ENCODE results near the gene SLC6A3.

GRCh38 chr5:1405539-1406530 lies 39.4 kb downstream of the SLC6A3 start:
- TF ChIP-seq EP300 (IDR thresholded peaks at IDR 0.05), result no peak
- TF ChIP-seq, protein P1, sequence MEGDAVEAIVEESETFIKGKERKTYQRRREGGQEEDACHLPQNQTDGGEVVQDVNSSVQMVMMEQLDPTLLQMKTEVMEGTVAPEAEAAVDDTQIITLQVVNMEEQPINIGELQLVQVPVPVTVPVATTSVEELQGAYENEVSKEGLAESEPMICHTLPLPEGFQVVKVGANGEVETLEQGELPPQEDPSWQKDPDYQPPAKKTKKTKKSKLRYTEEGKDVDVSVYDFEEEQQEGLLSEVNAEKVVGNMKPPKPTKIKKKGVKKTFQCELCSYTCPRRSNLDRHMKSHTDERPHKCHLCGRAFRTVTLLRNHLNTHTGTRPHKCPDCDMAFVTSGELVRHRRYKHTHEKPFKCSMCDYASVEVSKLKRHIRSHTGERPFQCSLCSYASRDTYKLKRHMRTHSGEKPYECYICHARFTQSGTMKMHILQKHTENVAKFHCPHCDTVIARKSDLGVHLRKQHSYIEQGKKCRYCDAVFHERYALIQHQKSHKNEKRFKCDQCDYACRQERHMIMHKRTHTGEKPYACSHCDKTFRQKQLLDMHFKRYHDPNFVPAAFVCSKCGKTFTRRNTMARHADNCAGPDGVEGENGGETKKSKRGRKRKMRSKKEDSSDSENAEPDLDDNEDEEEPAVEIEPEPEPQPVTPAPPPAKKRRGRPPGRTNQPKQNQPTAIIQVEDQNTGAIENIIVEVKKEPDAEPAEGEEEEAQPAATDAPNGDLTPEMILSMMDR (IDR thresholded peaks at IDR 0.05), result no peak

All from ovary (tissue), 3 donors.